ENCODE results near the gene MMS22L. TPM values are rescaled to one million over a fixed set of nuclear protein-coding genes. Genes with fewer than 3 reads are reported as not detected.

The MMS22L gene
- polyA plus RNA-seq, 3 donors from 2014 or later: 1.6 to 15.1 (median 4.3) TPM

- Mint-ChIP-seq H3K4me3 (no peak overlapping the region), H3K4me1 (no peaks in the 10 kb centered on the region), H3K27ac (no peak overlapping the region), H3K27me3 (ENCODE audit: low read depth in 3 of 3) (peaks cover 0 to 4% (median 2%) of the 10 kb centered on the region in 3 donors), H3K36me3 (no peaks in the 10 kb centered on the region), H3K9me3 (peaks cover 0 to 4% (median 0%) of the 10 kb centered on the region in 6 donors)
- no peak for DNase-seq
Measured at GRCh38 chr6:97291896-97292295, 8.9 kb upstream of the MMS22L start.

- peaks cover 0 to 6% (median 0%) of the 10 kb centered on the region in 3 donors for H3K27me3 Mint-ChIP-seq (ENCODE audit: low read depth in 3 of 3)
- no peak overlapping the region for H3K27ac Mint-ChIP-seq
Measured at GRCh38 chr6:97289332-97289731, 6.3 kb upstream of the MMS22L start.

GRCh38 chr6:97288188-97288587 lies 5.2 kb upstream of the MMS22L start:
- no peak overlapping the region for H3K27ac Mint-ChIP-seq
- H3K4me3 Mint-ChIP-seq: no peak overlapping the region
- H3K27me3 Mint-ChIP-seq (ENCODE audit: low read depth in 3 of 3): peaks cover 3 to 7% (median 4%) of the 10 kb centered on the region in 3 donors
- no peaks in the 10 kb centered on the region for H3K36me3 Mint-ChIP-seq
- no peak for DNase-seq
- H3K9me3 Mint-ChIP-seq: peaks cover 0 to 4% (median 0%) of the 10 kb centered on the region in 6 donors
- peaks cover 13 to 14% of the 10 kb centered on the region in 2 donors for H3K4me1 Mint-ChIP-seq

More at GRCh38 chr6:97289332-97289731, 6.3 kb upstream of the MMS22L start:
- Mint-ChIP-seq H3K4me3 (no peak overlapping the region), H3K4me1 (peaks cover 2 to 3% of the 10 kb centered on the region in 2 donors), H3K36me3 (no peaks in the 10 kb centered on the region), H3K9me3 (peaks cover 0 to 4% (median 0%) of the 10 kb centered on the region in 6 donors)
- DNase-seq: no peak

GRCh38 chr6:97282238-97282725 lies 734 bp downstream of the MMS22L start:
- DNase-seq: peak in 1 of 3 donors; percentile 2
- Mint-ChIP-seq H3K4me3 (peak overlapping the region; percentile 93 to 98 (median 95)), H3K9me3 (no peaks in the 10 kb centered on the region), H3K27me3 (ENCODE audit: low read depth in 3 of 3) (peaks cover 4 to 5% (median 5%) of the 10 kb centered on the region in 3 donors), H3K36me3 (peaks cover 9 to 11% (median 9%) of the 10 kb centered on the region in 3 donors), H3K4me1 (peaks cover 28 to 35% of the 10 kb centered on the region in 2 donors), H3K27ac (peak overlapping the region; percentile 43 to 88 (median 82))

- Mint-ChIP-seq H3K4me3 (peak overlapping the region in 2 of 5 donors; percentile 3 to 9), H3K4me1 (peaks cover 29 to 35% of the 10 kb centered on the region in 2 donors)
Measured at GRCh38 chr6:97280766-97281165, 2.2 kb downstream of the MMS22L start.

GRCh38 chr6:97275804-97276203 lies 7.2 kb downstream of the MMS22L start:
- Mint-ChIP-seq H3K9me3 (no peaks in the 10 kb centered on the region), H3K27me3 (ENCODE audit: low read depth in 3 of 3) (no peaks in the 10 kb centered on the region), H3K4me1 (peaks cover 0 to 2% of the 10 kb centered on the region in 2 donors), H3K27ac (no peak overlapping the region), H3K4me3 (no peak overlapping the region), H3K36me3 (peaks cover 18 to 34% (median 28%) of the 10 kb centered on the region in 3 donors)
- no peak for DNase-seq

More at GRCh38 chr6:97280766-97281165, 2.2 kb downstream of the MMS22L start:
- H3K9me3 Mint-ChIP-seq: no peaks in the 10 kb centered on the region
- DNase-seq: no peak
- H3K36me3 Mint-ChIP-seq: peaks cover 9 to 17% (median 13%) of the 10 kb centered on the region in 3 donors
- no peak overlapping the region for H3K27ac Mint-ChIP-seq
- H3K27me3 Mint-ChIP-seq (ENCODE audit: low read depth in 3 of 3): peaks cover 4 to 5% (median 5%) of the 10 kb centered on the region in 3 donors

- Mint-ChIP-seq H3K36me3 (peaks cover 23 to 44% (median 38%) of the 10 kb centered on the region in 3 donors), H3K9me3 (no peaks in the 10 kb centered on the region), H3K4me3 (no peak overlapping the region)
Measured at GRCh38 chr6:97269821-97270220, 13.2 kb downstream of the MMS22L start.

GRCh38 chr6:97262676-97263075 lies 20.3 kb downstream of the MMS22L start:
- H3K36me3 Mint-ChIP-seq: peaks cover 30 to 58% (median 48%) of the 10 kb centered on the region in 3 donors

More at GRCh38 chr6:97269821-97270220, 13.2 kb downstream of the MMS22L start:
- no peak for DNase-seq
- Mint-ChIP-seq H3K27me3 (ENCODE audit: low read depth in 3 of 3) (no peaks in the 10 kb centered on the region), H3K27ac (no peak overlapping the region), H3K4me1 (no peaks in the 10 kb centered on the region)

GRCh38 chr6:97246842-97247241 lies 36.2 kb downstream of the MMS22L start:
- Mint-ChIP-seq H3K9me3 (peaks cover 0 to 3% (median 0%) of the 10 kb centered on the region in 6 donors), H3K36me3 (peaks cover 29 to 37% (median 31%) of the 10 kb centered on the region in 3 donors), H3K4me3 (no peak overlapping the region), H3K27ac (no peak overlapping the region), H3K4me1 (no peaks in the 10 kb centered on the region), H3K27me3 (ENCODE audit: low read depth in 3 of 3) (no peaks in the 10 kb centered on the region)
- DNase-seq: no peak

More at GRCh38 chr6:97262676-97263075, 20.3 kb downstream of the MMS22L start:
- H3K27ac Mint-ChIP-seq: no peak overlapping the region
- no peak for DNase-seq
- no peaks in the 10 kb centered on the region for H3K4me1 Mint-ChIP-seq
- no peak overlapping the region for H3K4me3 Mint-ChIP-seq
- no peaks in the 10 kb centered on the region for H3K9me3 Mint-ChIP-seq
- H3K27me3 Mint-ChIP-seq (ENCODE audit: low read depth in 3 of 3): no peaks in the 10 kb centered on the region

- Mint-ChIP-seq H3K4me1 (no peaks in the 10 kb centered on the region), H3K27me3 (ENCODE audit: low read depth in 3 of 3) (peaks cover 0 to 1% (median 0%) of the 10 kb centered on the region in 3 donors), H3K9me3 (peaks cover 0 to 3% (median under 1%) of the 10 kb centered on the region in 6 donors), H3K27ac (no peak overlapping the region), H3K36me3 (peaks cover 35 to 50% (median 48%) of the 10 kb centered on the region in 3 donors), H3K4me3 (no peak overlapping the region)
- DNase-seq: no peak
Measured at GRCh38 chr6:97240222-97240621, 42.8 kb downstream of the MMS22L start.

- peaks cover 11 to 48% (median 38%) of the 10 kb centered on the region in 3 donors for H3K36me3 Mint-ChIP-seq
- no peak overlapping the region for H3K27ac Mint-ChIP-seq
Measured at GRCh38 chr6:97231911-97232310, 51.1 kb downstream of the MMS22L start.

GRCh38 chr6:97222903-97223302 lies 60.1 kb downstream of the MMS22L start:
- Mint-ChIP-seq H3K27me3 (ENCODE audit: low read depth in 3 of 3) (peaks cover 0 to 2% (median 0%) of the 10 kb centered on the region in 3 donors), H3K4me1 (no peaks in the 10 kb centered on the region), H3K9me3 (no peaks in the 10 kb centered on the region), H3K4me3 (no peak overlapping the region), H3K27ac (no peak overlapping the region), H3K36me3 (peaks cover 0 to 14% (median 8%) of the 10 kb centered on the region in 3 donors)
- DNase-seq: no peak

More at GRCh38 chr6:97231911-97232310, 51.1 kb downstream of the MMS22L start:
- Mint-ChIP-seq H3K4me1 (no peaks in the 10 kb centered on the region), H3K4me3 (no peak overlapping the region), H3K9me3 (no peaks in the 10 kb centered on the region), H3K27me3 (ENCODE audit: low read depth in 3 of 3) (peaks cover 0 to 1% (median 0%) of the 10 kb centered on the region in 3 donors)
- no peak for DNase-seq

GRCh38 chr6:97218912-97219311 lies 64.1 kb downstream of the MMS22L start:
- Mint-ChIP-seq H3K4me1 (no peaks in the 10 kb centered on the region), H3K36me3 (peaks cover 0 to 1% (median 0%) of the 10 kb centered on the region in 3 donors), H3K9me3 (no peaks in the 10 kb centered on the region), H3K4me3 (no peak overlapping the region), H3K27ac (no peak overlapping the region), H3K27me3 (ENCODE audit: low read depth in 3 of 3) (peaks cover 0 to 2% (median 0%) of the 10 kb centered on the region in 3 donors)
- no peak for DNase-seq

- DNase-seq: no peak
- H3K4me1 Mint-ChIP-seq: no peaks in the 10 kb centered on the region
- peaks cover 0 to 2% (median 0%) of the 10 kb centered on the region in 3 donors for H3K27me3 Mint-ChIP-seq (ENCODE audit: low read depth in 3 of 3)
- no peak overlapping the region for H3K27ac Mint-ChIP-seq
- H3K9me3 Mint-ChIP-seq: no peaks in the 10 kb centered on the region
- H3K36me3 Mint-ChIP-seq: peaks cover 0 to 8% (median 3%) of the 10 kb centered on the region in 3 donors
- no peak overlapping the region for H3K4me3 Mint-ChIP-seq
Measured at GRCh38 chr6:97215157-97215769, 67.8 kb downstream of the MMS22L start.

All from immature natural killer cell (primary cell).